NCI-H69 (cell line): Measurements from ENCODE around the gene PARD3.

Experiments used
- DNase-seq: peaks from one replicate; lab custom pipeline; 2025; lab: John Stamatoyannopoulos, UW

The PARD3 gene

GRCh38 chr10:34689053-34689452 lies 126.0 kb downstream of the PARD3 start:
- DNase-seq = no peak

GRCh38 chr10:34687434-34688210 lies 127.5 kb downstream of the PARD3 start:
- DNase-seq = peak; percentile 12

- no peak for DNase-seq
These were observed 132.5 kb downstream of the PARD3 start for GRCh38 chr10:34682580-34682979.

- peak; percentile 10 for DNase-seq
These were observed 133.2 kb downstream of the PARD3 start for GRCh38 chr10:34681933-34682332.

GRCh38 chr10:34679177-34679576 lies 135.9 kb downstream of the PARD3 start:
- DNase-seq = no peak

- DNase-seq = no peak
These were observed 137.5 kb downstream of the PARD3 start for GRCh38 chr10:34677591-34677990.

GRCh38 chr10:34677132-34677531 lies 138.0 kb downstream of the PARD3 start:
- no peak for DNase-seq

- peak; percentile 39 for DNase-seq
These were observed 140.9 kb downstream of the PARD3 start for GRCh38 chr10:34674176-34674575.

- DNase-seq = peak; percentile 76
These were observed 145.0 kb downstream of the PARD3 start for GRCh38 chr10:34670081-34670480.

- DNase-seq = no peak
These were observed 146.0 kb downstream of the PARD3 start for GRCh38 chr10:34669079-34669478.

- no peak for DNase-seq
These were observed 147.9 kb downstream of the PARD3 start for GRCh38 chr10:34667177-34667576.

- DNase-seq = peak; percentile 76
These were observed 148.9 kb downstream of the PARD3 start for GRCh38 chr10:34666008-34666704.

GRCh38 chr10:34664706-34665105 lies 150.4 kb downstream of the PARD3 start:
- peak; percentile 10 for DNase-seq

- DNase-seq = peak; percentile 52
These were observed 153.5 kb downstream of the PARD3 start for GRCh38 chr10:34661580-34661979.

- DNase-seq = peak; percentile 45
These were observed 156.2 kb downstream of the PARD3 start for GRCh38 chr10:34658934-34659333.

- no peak for DNase-seq
These were observed 158.4 kb downstream of the PARD3 start for GRCh38 chr10:34656661-34657060.

GRCh38 chr10:34655286-34656170 lies 159.6 kb downstream of the PARD3 start:
- DNase-seq = peak; percentile 80

GRCh38 chr10:34654211-34654610 lies 160.9 kb downstream of the PARD3 start:
- DNase-seq = no peak

- DNase-seq = no peak
These were observed 161.6 kb downstream of the PARD3 start for GRCh38 chr10:34653530-34653929.

- DNase-seq = no peak
These were observed 163.5 kb downstream of the PARD3 start for GRCh38 chr10:34651416-34652195.

GRCh38 chr10:34650156-34650555 lies 164.9 kb downstream of the PARD3 start:
- no peak for DNase-seq

GRCh38 chr10:34649385-34649784 lies 165.7 kb downstream of the PARD3 start:
- DNase-seq = no peak
